AG04449 (cell line): ENCODE measurements around the gene PPP1R13L.

Experiments used
- CTCF ChIA-PET: fragments of 350-600 bp; formaldehyde crosslinking; extraction: SDS; loops from one replicate; lab custom pipeline; 2021; ENCODE audit warnings: antibody characterized with exemption; lab: Yijun Ruan, JAX
- POLR2A ChIA-PET: fragments of 400-600, 350-600 bp; formaldehyde crosslinking; extraction: SDS; loops from one replicate; lab custom pipeline; 2020; ENCODE audit warnings: antibody characterized with exemption, inconsistent platforms; lab: Yijun Ruan, JAX
- DNase-seq: peaks from one replicate; pipeline ENCODE4 v3.0.0-alpha.2; 2010; ENCODE audit warnings: low read depth, low spot score
- H3K4me3 ChIP-seq: 2 replicates; pipeline ENCODE4 v1.5.1; 2011; ENCODE audit warnings: low read depth, mild to moderate bottlenecking, control low read depth, low read length
- TF ChIP-seq, protein P1 (sequence below): IDR thresholded peaks from one replicate; pipeline ENCODE4 v1.5.1; 2011; ENCODE audit warnings: mild to moderate bottlenecking, moderate library complexity, low read length, control low read depth, inconsistent platforms; ENCODE audit not compliant: insufficient read depth; ENCODE audit errors: missing control alignments

PPP1R13L gene

GRCh38 chr19:45420356-45420755 lies 15.5 kb upstream of the PPP1R13L start:
- CTCF ChIA-PET: interaction anchor here (2.2 to 3.1 kb wide), 3 partner anchors 19 to 66 kb away, joined by 6 to 13 read pairs (median 11); no protein-coding TSS in a partner anchor
- H3K4me3 ChIP-seq: no peak overlapping the region
- POLR2A ChIA-PET: no interaction called here
- no peak for DNase-seq
- TF ChIP-seq, protein P1, sequence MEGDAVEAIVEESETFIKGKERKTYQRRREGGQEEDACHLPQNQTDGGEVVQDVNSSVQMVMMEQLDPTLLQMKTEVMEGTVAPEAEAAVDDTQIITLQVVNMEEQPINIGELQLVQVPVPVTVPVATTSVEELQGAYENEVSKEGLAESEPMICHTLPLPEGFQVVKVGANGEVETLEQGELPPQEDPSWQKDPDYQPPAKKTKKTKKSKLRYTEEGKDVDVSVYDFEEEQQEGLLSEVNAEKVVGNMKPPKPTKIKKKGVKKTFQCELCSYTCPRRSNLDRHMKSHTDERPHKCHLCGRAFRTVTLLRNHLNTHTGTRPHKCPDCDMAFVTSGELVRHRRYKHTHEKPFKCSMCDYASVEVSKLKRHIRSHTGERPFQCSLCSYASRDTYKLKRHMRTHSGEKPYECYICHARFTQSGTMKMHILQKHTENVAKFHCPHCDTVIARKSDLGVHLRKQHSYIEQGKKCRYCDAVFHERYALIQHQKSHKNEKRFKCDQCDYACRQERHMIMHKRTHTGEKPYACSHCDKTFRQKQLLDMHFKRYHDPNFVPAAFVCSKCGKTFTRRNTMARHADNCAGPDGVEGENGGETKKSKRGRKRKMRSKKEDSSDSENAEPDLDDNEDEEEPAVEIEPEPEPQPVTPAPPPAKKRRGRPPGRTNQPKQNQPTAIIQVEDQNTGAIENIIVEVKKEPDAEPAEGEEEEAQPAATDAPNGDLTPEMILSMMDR: no peak

DNA sequence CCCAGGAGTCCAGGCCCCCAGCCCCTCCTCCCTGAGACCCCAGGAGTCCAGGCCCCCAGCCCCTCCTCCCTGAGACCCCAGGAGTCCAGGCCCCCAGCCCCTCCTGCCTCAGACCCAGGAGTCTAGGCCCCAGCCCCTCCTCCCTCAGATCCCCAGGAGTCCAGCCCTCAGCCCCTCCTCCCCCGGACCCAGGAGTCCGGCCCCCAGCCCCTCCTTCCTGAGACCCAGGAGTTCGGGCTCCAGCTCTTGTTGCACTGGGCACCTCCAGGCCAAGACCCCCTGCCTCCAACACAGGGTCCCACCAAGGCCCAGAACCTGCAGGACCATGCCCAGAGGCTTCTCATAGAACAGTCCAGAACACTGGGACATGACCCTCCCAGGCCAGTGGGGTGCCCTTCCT lies 15.0 kb upstream of the PPP1R13L start:
- H3K4me3 ChIP-seq: no peak overlapping the region
- DNase-seq: no peak
- ChIA-PET CTCF (interaction anchor here (2.2 to 3.1 kb wide), 3 partner anchors 20 to 66 kb away, joined by 6 to 13 read pairs (median 11); no protein-coding TSS in a partner anchor), POLR2A (no interaction called here)
- TF ChIP-seq, protein P1: no peak

DNA sequence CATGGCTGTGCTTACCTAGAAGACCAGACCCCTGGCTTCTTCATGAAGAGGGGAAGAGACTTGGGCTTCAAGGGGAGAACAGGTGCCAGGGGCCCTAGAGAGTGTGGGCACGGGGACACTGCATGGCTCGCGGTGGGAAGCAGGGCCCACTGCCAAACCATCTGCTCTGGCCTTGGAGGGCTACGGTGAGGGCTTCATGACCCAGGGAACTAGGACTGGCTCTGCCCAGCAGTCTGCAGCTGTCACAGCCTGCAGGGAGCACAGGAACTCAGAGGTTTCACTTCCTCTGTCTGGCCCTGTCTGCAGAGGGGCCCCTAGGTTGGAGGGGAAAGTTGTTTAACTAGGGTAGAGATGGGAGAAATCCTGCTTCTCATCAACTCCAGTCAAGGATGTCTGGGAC lies 14.5 kb upstream of the PPP1R13L start:
- ChIA-PET POLR2A (no interaction called here), CTCF (interaction anchor here (3.1 kb wide), 1 partner anchor 67 kb away, joined by 13 read pairs; no protein-coding TSS in a partner anchor)
- TF ChIP-seq, protein P1: no peak
- no peak overlapping the region for H3K4me3 ChIP-seq
- DNase-seq: no peak

DNA sequence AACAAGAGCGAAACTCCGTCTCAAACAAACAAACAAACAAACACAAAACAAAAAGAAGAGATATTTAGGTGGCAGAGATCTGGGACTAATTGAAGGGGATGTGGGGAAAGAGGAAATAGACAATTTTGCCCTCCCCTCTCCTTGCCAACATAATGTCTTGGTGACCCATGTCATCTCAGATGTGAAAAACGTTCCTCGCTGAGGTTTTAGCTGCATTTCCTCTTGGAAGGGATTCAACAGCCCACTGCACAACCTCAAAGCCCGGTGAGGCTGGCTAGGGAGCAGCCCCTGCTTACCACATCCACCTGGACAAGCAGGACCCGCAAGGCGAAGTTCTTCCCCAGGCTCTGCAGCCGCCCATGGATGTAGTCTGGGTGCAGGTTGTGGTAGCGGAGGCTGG lies 13.9 kb upstream of the PPP1R13L start:
- no peak overlapping the region for H3K4me3 ChIP-seq
- ChIA-PET CTCF (interaction anchor here (4.5 kb wide), 1 partner anchor 60 kb away, joined by 21 read pairs; no protein-coding TSS in a partner anchor), POLR2A (no interaction called here)
- TF ChIP-seq, protein P1: no peak
- DNase-seq: no peak

DNA sequence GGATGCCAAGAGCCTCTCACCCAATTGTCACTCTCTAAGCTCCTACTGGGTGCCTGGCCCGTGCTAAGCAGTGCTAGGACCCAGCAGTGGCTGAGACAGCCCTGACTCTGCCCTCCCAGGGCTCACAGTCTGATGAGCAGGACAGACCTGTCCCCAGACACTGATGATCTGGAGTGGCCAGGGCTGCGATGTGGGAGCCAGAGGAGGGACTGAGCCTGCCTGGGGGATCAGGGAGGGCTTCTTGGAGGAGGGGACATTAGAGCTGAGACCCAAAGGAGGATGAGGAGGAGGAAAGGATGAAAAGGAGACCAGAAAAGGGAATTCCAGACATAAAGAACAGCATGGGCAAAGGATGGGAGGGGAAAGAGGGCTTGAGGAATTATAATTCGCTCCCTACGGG lies 12.3 kb upstream of the PPP1R13L start:
- POLR2A ChIA-PET: no interaction called here
- TF ChIP-seq, protein P1: no peak
- no peak for DNase-seq
- CTCF ChIA-PET: interaction anchor here (1.5 to 4.5 kb wide), 2 partner anchors 11 to 62 kb away, joined by 3 to 21 read pairs; no protein-coding TSS in a partner anchor
- H3K4me3 ChIP-seq: no peak overlapping the region

DNA sequence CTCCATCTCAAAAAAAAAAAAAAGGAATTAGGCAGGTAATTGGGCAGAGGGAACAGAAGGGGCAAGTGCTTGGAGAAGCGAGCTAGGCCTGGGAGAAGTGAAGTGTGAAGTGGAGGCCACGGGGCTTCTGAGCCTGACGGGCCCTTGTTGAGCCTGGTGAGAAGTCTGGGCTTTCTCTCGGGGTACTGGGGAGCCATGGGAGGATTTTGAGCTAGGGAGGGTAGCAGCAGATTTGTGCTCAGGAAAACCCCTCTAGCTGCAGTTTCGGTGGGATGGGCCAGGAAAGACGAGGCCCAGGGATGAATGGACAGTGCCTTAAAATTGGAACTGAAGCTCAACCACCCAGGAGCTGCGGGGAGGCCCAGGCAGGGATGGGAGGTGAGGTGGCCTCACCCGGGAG lies 9.6 kb upstream of the PPP1R13L start:
- CTCF ChIA-PET: interaction anchor here (0.6 to 4.5 kb wide), 7 partner anchors 11 to 226 kb away, joined by 3 to 24 read pairs (median 15); partner anchors contain the start of gene PPP1R13L

More for the DNA sequence above, 9.6 kb upstream of the PPP1R13L start:
- DNase-seq: no peak
- POLR2A ChIA-PET: no interaction called here
- TF ChIP-seq, protein P1: no peak
- no peak overlapping the region for H3K4me3 ChIP-seq
